GM18505 (cell line): ENCODE results near the gene BNIPL.

Source experiments
- ATAC-seq: cut with Tn5 transposase; IDR thresholded peaks from one replicate; pipeline ENCODE4 v1.9.1; 2021; ENCODE audit not compliant: unreplicated experiment
- POLR2A ChIP-seq: IDR thresholded peaks from 4 replicates; pipeline ENCODE4 v1.6.1; 2011; ENCODE audit warnings: borderline replicate concordance; ENCODE audit not compliant: insufficient read depth, insufficient read length; ENCODE audit errors: extremely low read depth

BNIPL gene, protein sequence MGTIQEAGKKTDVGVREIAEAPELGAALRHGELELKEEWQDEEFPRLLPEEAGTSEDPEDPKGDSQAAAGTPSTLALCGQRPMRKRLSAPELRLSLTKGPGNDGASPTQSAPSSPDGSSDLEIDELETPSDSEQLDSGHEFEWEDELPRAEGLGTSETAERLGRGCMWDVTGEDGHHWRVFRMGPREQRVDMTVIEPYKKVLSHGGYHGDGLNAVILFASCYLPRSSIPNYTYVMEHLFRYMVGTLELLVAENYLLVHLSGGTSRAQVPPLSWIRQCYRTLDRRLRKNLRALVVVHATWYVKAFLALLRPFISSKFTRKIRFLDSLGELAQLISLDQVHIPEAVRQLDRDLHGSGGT

DNA sequence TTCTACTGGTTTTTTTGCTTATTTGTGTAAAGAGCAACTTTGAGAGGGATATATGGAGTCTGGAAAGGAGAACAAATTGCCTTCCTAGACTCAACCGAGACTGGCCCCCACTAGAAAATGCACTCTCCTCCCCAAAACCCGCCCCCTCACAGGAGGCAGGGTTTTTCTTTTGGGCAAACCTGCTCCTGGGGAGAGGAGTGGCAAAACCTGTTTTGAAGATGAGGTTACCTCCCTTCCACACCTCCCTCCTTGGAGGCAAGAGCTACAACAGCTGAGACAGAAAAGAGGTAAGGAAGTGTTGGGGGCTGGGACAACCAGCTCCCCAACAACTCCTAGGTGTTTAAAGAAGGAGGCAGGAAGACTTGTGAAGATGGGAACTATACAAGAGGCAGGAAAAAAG lies at the start of gene BNIPL:
Gene BNIPL, plus strand, starts transcription at position 231 of the 400 bp plus-strand sequence. Its CDS starts 140 bp downstream, at position 371.
- no peak for ATAC-seq
- TF ChIP-seq POLR2A = no peak

DNA sequence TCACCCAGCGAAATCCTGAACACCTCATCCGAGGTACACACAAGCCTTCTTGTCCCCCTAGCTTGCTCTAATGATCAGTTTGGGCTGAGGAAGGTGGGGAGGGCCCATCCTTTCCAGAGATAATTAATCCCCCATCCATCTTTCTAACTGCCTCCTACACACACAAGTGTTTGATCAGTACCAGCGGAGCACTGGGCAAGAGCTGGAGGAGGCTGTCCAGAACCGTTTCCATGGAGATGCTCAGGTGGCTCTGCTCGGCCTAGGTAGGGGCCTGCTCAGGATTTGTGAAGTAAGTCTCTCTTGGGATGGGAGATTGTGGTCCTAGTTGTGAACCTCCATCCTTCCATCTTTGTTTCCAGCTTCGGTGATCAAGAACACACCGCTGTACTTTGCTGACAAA lies 48.5 kb upstream of the BNIPL start:
- no peak for TF ChIP-seq POLR2A
- ATAC-seq = no peak

DNA sequence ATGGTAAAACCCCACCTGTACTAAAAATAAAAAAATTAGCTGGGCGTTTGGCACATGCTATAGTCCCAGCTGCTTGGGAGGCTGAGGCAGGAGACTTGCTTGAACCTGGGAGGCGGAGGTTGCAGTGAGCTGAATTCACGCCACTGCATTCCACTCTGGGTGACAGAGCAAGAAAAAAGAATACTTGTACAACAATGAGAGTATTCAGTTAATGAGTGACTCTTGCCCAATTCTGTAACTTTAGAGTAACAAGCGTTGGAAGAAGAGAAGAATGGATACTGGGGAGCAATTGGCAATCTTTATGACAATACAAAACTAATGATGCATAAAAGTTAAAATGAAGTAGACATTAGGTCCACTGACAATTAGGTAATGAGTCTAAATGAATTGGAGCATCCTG lies 43.8 kb upstream of the BNIPL start:
- no peak for ATAC-seq
- no peak for TF ChIP-seq POLR2A

DNA sequence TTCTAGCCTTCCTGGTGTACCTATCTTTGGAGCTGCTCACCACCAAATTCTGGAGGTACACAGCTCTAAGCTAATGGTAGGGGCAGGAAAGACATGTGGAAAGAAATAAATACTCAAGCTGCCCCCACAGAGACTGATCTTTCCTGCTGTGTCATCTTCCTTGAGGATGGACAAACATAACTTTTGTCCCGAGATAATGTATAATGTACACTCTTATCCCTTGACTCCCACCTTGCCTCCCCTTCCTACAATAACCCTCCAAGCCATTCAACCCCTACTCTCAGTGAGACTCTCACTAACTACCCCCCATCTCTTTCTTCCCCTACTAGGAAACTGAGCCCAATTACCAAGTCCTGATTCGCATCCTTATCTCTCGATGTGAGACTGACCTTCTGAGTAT lies 42.1 kb upstream of the BNIPL start:
- ATAC-seq = no peak
- no peak for TF ChIP-seq POLR2A

DNA sequence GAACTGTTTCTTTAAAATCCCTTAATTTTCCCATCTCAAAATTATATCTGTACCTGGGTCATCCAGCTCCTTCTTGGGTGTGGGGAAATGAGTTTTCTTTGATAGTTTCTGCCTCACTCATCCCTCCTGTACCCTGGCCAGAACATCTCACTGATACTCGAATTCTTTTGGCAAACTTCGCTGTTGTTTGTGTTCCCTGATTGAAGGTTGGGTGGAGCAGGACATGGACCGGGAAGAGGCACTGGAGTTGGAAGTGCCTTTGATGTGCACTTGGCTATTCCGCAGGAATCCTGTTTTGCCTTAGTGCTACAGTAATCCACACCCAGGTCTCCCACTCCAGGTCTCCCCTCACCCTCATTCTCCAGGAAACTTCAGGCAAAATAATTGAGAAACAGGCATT lies 40.9 kb upstream of the BNIPL start:
- no peak for TF ChIP-seq POLR2A
- ATAC-seq = no peak

DNA sequence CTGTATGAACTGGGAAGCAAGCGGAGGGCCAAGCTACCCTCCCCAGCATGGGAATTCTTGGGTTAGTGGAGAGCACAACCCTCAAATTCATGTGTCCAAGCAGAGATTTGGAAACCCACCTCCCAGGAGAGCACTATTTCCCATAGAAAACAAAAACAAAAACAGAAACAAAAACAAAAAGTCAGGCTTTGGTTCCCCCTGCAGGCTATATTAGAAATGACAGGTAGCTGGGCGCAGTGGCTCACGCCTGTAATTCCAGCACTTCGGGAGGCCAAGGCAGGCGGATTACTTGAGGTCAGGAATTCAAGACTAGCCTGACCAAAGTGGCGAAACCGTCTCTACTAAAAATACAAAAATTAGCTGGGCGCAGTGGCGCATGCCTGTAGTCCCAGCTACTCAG lies 40.5 kb upstream of the BNIPL start:
- no peak for ATAC-seq
- TF ChIP-seq POLR2A = no peak

DNA sequence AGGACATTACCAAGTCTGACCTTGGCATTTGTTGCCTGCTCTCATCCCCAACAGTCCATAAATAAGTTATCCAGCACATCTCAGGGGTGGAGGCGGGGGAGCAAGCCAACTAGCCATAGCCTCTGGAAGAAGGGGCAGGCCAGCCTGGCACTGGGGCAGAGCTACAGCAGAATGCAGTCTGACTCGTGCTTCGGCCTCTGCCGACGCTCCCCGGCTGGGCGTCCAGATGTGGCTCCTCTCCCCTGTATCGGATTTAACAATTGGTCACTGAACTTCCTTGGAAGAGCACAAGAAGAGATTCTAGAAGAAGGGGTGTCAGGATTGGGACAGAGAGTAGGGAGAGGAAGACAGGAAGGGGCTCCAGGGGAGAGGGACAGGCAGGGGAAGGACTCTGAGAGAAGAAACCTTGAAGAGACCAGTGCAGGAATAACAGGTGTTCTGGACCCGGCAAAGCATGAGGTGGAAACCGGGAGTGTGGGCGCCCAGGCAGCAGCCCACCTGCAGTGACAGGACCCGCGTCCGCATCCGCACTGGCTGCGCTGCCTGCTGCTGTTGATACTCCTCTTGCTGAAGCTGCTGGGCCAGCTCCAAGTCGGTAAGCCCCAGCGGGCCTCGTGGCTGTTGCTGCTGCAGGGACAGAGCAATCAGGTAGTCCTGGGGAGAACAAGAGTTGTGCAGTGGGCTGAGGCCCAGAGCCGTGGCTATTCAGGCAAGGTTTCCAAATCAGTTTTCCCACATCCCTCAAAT lies 39.1 kb upstream of the BNIPL start:
- no peak for ATAC-seq
- no peak for TF ChIP-seq POLR2A

DNA sequence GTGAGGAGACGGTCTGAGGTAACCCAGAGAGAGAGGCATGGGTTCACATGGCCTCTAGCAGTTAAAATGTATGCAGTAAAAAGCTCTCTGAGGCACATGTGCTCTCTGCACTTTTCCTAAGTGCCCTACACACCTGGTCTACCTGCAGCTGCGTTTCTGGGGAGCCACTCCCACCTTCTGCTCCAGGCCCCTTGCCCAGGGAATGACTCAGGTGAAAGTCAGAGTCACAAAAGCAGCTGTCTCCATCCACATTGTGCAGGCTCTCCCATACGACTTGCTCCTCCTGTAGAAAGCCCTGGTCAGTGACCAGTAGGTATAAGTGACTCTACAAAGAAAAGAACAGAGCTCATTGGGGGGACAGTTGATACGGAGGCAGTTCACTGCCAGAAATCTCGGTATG lies 38.4 kb upstream of the BNIPL start:
- TF ChIP-seq POLR2A = no peak
- ATAC-seq = no peak

DNA sequence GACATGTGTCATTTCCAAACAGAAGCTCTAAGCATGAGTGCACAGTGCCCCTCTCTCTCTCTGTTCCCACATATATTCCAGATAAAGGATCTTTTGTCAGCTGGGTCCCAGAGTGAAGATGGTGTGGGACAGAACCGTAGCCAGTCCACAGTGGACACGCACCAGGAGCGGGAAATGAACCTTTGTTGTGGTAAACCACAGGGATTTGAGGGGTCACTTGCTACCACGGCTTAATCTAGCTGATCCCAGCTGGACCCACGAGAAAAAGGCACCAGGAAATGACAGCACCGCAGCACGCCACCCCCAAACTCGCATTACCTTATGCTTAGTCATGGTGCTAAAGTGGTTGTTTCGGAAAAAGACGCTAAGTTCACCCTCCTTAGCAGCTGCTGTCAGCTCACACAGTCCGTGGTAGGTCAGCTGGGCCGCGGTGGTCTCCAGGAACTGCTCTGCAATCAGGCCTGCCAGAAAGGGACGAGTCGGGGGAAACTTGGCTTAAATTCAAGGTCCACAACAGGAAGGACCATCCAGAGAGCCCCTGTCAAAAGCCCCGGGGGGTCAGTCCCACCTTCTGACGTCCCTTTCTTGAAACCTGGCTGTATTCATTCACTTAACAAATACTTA lies 37.2 kb upstream of the BNIPL start:
- ATAC-seq = no peak
- TF ChIP-seq POLR2A = no peak

DNA sequence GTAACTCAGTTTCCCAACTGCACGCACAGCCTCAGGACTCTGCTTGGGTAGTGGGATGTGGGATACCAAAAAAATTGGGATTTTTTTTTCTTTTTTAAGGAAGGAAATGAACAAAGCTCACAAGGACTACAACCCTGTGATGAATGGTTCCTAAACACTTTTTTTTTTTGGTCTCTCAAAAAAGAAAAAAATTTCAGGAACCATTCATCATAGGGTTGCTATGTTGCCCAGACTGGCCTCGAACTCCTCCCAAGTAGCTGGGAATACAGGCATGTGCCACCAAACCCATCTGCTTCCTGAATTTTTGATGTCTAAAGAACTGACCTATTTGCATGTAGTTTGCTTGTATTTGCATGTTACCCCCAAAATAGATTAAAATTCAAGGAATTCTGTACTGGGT lies 36.5 kb upstream of the BNIPL start:
- no peak for TF ChIP-seq POLR2A
- no peak for ATAC-seq

DNA sequence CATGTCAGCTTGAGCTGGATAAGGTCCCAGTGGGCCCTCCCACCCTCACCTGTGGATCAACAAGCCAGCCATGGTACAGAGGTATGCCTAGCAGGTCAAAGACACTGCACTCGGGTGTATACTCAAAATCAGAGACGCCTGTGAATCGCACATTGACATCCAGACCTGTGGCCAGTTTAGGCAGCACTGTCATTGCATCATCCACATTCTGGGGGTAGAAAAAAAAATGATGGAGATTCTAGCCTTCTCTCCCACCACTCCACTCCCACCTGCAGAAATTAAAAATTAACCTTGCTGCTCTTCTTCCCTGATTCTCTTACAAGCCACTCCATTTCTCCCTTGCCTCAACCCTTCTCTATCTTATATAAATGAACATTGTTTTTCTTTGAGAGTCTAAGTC lies 36.0 kb upstream of the BNIPL start:
- ATAC-seq = no peak
- TF ChIP-seq POLR2A = no peak

DNA sequence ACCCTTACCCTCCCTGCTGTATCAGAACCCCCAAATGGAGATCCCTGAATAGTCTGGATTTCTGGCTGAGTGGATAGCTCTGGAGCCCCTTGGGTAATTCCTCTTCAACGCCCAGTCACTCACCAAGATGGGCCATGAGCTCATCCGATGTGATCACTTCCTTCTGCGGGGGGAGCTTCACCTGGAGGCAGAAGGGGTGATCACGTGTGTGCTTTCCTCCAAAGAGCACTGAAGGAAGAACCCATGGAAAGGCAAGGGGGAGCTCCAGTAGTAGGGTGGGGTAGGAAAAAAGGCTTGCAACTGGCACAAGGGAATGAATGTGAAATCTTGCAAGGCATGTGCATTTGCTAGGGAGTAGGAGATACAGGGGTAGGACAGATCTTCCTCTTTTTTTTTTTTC lies 34.8 kb upstream of the BNIPL start:
- no peak for ATAC-seq
- no peak for TF ChIP-seq POLR2A

DNA sequence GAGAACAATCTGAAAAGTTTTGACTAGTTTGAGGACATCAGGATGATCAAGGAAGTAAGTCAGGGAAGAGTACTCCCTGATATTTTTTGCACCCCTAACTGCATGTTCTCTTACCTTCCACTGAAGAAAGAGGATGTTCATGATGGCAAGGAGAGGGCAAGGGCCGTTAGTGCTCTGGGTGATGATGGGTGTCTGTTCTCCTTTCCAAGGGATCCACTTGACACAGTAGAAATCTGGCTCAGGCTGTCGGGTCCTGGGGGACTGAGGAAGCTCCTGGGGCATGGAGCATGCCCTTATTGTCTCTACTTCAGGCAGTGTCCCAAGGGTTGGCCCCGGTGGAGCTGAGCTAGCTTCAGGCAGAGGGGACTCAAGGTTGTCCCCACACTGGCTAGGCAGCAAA lies 34.3 kb upstream of the BNIPL start:
- no peak for TF ChIP-seq POLR2A
- ATAC-seq = no peak

DNA sequence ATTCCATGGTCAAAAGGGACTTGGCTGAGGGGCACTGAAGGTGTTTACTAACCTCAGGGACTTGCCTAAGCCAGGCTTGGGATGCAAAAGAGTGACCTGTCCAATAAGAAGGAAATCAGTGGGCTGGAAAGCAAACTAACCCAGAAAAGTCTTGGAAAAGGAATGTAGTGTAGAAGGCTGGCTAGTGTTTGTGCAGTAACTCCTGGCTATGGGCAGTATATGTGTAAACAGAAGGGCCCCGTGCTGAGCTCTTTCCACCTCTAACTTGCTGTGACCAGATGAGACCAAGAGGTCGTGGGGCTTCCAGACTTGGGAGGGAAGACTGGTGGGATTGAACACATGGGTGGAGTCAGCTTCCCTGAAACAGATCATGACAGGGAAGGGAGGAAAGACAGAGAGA lies 33.8 kb upstream of the BNIPL start:
- no peak for TF ChIP-seq POLR2A

DNA sequence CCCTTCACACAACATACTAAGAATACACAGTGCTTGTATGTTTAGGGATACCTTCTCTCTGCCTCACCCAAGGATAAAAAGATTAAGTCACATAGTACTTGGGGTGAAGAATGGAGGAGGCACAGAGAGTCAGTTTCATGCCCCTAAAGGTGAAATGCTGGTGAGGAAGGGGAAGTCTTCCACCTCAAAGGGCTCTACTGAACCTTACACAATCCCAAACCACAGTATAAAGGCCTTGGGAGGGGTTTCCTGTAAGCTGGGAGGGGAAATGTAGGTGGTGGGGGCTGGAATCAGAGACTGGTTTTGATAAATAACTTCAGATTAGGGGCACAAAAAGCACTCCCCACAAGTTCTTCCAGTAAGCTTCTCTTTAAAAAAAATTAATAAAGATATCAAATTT lies 33.2 kb upstream of the BNIPL start:
- ATAC-seq = no peak
- no peak for TF ChIP-seq POLR2A

More for the DNA sequence above, 33.8 kb upstream of the BNIPL start:
- no peak for ATAC-seq
